HepG2 (cell line): ENCODE data around the gene CDC42BPG. TPM values are rescaled to one million over a fixed set of nuclear protein-coding genes. Genes with fewer than 3 reads are reported as not detected.

Experiments
- HMG20A ChIP-seq: IDR thresholded peaks from 2 replicates; pipeline ENCODE4 v1.6.1; 2016; ENCODE audit warnings: borderline replicate concordance
- HNRNPL ChIP-seq: fragments of 200-400 bp; formaldehyde crosslinking; IDR thresholded peaks from 2 replicates; pipeline ENCODE4 v1.6.1; 2017; ENCODE audit warnings: mild to moderate bottlenecking, low read depth, low read length
- MYC ChIP-seq: sonication (generic); formaldehyde crosslinking; IDR thresholded peaks from 2 replicates; pipeline ENCODE4 v1.9.0; 2021; ENCODE audit warnings: missing genetic modification reagents, borderline replicate concordance
- NFRKB ChIP-seq: fragments of 450-650 bp; IDR thresholded peaks from 2 replicates; pipeline ENCODE4 v1.6.1; 2017
- PITX1 ChIP-seq: sonication (generic); formaldehyde crosslinking; IDR thresholded peaks from 2 replicates; pipeline ENCODE4 v1.5.1; 2020; ENCODE audit warnings: mild to moderate bottlenecking, missing genetic modification reagents
- TOPORS ChIP-seq: sonication (generic); formaldehyde crosslinking; IDR thresholded peaks from 2 replicates; pipeline ENCODE4 v1.8.0; 2023; ENCODE audit warnings: mild to moderate bottlenecking, missing genetic modification reagents
- YEATS2 ChIP-seq: sonication (generic); formaldehyde crosslinking; IDR thresholded peaks from 2 replicates; pipeline ENCODE4 v1.4.0; 2020; ENCODE audit warnings: missing genetic modification reagents, borderline replicate concordance
- ZNF616 ChIP-seq: sonication (generic); formaldehyde crosslinking; IDR thresholded peaks from 2 replicates; pipeline ENCODE4 v1.5.0; 2020; ENCODE audit warnings: low read depth, mild to moderate bottlenecking, missing genetic modification reagents
- polyA plus RNA-seq, 8 experiments: library from polyadenylated mRNA; depleted of rRNA in 3 of 8; stranded (reverse) in 7 of 8; unstranded in 1 of 8; fragments of >200 nt; fragmentation: Illumina TruSeq in 4 of 8; extraction: Trizol in 4 of 8; gene quantifications; 2 replicates each; pipeline versions ENCODE4 v1.2.1 to v1.2.3, GENCODE V29; 2011 to 2016; ENCODE audit warnings: low read depth in 4 of 8, missing spikeins in 1 of 8, mixed read lengths in 1 of 8; ENCODE audit not compliant: insufficient read depth in 1 of 8
- total RNA-seq, 5 experiments: library from RNA; depleted of rRNA; stranded (reverse); fragments of >200 nt; fragmentation: Illumina TruSeq; extraction: Trizol; gene quantifications; 2 replicates each; pipeline ENCODE4 v1.2.3, GENCODE V29; 2016; ENCODE audit warnings: low read depth in 1 of 5
- TF ChIP-seq, protein P1 (sequence below): sonication (generic); formaldehyde crosslinking; IDR thresholded peaks from 2 replicates; pipeline ENCODE4 v1.8.0; 2022; ENCODE audit warnings: mild to moderate bottlenecking, missing genetic modification reagents; ENCODE audit not compliant: insufficient replicate concordance
- TF ChIP-seq, protein P2 (sequence below): IDR thresholded peaks from 2 replicates; pipeline ENCODE4 v1.6.1; 2012; ENCODE audit warnings: low read length, improper control_type of control experiment
- TF ChIP-seq, protein P3 (sequence below): sonication (generic); formaldehyde crosslinking; IDR thresholded peaks from 2 replicates; pipeline ENCODE4 v1.8.1; 2022; ENCODE audit warnings: mild to moderate bottlenecking, missing genetic modification reagents
- TF ChIP-seq, protein P4 (sequence below): IDR thresholded peaks from 2 replicates; pipeline ENCODE4 v1.6.1; 2016; ENCODE audit warnings: low read depth, control low read depth
- TF ChIP-seq, protein P5 (sequence below): sonication (generic); formaldehyde crosslinking; IDR thresholded peaks from 2 replicates; pipeline ENCODE4 v1.5.0; 2020; ENCODE audit warnings: mild to moderate bottlenecking, missing genetic modification reagents, moderate library complexity
- TF ChIP-seq, protein P6 (sequence below): sonication (generic); formaldehyde crosslinking; IDR thresholded peaks from 2 replicates; pipeline ENCODE4 v1.4.0; 2020; ENCODE audit warnings: mild to moderate bottlenecking, low read depth, missing genetic modification reagents

Gene CDC42BPG
- total and polyA plus RNA-seq, 2 of the 13 experiments (the other 11 are each of a cell fraction or from before 2014, with no cell fraction given) = 0.55 to 1.4 TPM

DNA sequence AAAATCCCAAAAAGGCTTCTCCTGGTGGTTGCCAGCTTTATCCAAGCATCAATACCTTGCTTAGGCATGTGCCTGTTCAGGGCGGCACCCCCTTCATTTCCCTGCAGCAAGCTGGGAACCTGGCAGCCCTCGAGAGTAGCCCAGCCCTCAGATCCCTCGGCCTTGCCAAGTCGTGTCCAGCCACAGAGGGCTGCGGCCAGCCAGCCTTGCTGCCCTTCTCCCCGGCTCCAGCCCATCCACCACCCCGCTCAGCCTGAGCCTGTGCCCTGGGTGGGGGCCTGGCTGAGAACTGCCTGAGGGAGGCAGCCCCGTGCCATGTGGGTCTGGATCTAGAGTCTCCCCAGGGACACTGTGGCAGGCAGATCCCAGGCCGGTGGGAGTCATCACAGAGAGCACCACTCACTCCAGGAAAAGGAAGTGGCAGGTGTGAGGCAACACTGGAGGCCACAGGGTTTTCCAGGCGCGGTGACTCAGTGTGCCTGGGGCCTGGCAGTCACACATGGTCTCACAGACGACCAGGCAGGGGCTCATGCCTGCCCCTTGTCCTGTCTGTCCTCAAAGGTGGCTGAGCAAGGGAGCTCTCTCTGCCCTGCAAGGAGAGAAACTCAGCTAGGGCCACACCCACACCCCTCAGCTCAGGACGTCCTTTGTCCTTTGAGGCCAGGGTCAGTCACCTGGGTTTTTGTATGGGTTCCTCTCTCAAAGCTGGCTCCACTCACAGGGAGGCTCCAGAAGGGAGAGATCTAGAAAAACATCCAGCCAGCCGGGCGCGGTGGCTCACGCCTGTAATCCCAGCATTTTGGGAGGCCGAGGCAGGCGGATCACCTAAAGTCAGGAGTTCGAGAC, 12.2 kb upstream of the CDC42BPG start (continued):
- TF ChIP-seq, protein P1, sequence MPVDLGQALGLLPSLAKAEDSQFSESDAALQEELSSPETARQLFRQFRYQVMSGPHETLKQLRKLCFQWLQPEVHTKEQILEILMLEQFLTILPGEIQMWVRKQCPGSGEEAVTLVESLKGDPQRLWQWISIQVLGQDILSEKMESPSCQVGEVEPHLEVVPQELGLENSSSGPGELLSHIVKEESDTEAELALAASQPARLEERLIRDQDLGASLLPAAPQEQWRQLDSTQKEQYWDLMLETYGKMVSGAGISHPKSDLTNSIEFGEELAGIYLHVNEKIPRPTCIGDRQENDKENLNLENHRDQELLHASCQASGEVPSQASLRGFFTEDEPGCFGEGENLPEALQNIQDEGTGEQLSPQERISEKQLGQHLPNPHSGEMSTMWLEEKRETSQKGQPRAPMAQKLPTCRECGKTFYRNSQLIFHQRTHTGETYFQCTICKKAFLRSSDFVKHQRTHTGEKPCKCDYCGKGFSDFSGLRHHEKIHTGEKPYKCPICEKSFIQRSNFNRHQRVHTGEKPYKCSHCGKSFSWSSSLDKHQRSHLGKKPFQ (CRISPR knock-in tag) = peak; percentile 52
- TF ChIP-seq, protein P2, sequence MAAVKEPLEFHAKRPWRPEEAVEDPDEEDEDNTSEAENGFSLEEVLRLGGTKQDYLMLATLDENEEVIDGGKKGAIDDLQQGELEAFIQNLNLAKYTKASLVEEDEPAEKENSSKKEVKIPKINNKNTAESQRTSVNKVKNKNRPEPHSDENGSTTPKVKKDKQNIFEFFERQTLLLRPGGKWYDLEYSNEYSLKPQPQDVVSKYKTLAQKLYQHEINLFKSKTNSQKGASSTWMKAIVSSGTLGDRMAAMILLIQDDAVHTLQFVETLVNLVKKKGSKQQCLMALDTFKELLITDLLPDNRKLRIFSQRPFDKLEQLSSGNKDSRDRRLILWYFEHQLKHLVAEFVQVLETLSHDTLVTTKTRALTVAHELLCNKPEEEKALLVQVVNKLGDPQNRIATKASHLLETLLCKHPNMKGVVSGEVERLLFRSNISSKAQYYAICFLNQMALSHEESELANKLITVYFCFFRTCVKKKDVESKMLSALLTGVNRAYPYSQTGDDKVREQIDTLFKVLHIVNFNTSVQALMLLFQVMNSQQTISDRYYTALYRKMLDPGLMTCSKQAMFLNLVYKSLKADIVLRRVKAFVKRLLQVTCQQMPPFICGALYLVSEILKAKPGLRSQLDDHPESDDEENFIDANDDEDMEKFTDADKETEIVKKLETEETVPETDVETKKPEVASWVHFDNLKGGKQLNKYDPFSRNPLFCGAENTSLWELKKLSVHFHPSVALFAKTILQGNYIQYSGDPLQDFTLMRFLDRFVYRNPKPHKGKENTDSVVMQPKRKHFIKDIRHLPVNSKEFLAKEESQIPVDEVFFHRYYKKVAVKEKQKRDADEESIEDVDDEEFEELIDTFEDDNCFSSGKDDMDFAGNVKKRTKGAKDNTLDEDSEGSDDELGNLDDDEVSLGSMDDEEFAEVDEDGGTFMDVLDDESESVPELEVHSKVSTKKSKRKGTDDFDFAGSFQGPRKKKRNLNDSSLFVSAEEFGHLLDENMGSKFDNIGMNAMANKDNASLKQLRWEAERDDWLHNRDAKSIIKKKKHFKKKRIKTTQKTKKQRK = no peak
- TF ChIP-seq MYC (CRISPR knock-in tag) = peak; percentile 40; the same call in 1 of the 2 replicates
- TF ChIP-seq, protein P3, sequence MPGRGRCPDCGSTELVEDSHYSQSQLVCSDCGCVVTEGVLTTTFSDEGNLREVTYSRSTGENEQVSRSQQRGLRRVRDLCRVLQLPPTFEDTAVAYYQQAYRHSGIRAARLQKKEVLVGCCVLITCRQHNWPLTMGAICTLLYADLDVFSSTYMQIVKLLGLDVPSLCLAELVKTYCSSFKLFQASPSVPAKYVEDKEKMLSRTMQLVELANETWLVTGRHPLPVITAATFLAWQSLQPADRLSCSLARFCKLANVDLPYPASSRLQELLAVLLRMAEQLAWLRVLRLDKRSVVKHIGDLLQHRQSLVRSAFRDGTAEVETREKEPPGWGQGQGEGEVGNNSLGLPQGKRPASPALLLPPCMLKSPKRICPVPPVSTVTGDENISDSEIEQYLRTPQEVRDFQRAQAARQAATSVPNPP (CRISPR knock-in tag) = no peak
- TF ChIP-seq, protein P4, sequence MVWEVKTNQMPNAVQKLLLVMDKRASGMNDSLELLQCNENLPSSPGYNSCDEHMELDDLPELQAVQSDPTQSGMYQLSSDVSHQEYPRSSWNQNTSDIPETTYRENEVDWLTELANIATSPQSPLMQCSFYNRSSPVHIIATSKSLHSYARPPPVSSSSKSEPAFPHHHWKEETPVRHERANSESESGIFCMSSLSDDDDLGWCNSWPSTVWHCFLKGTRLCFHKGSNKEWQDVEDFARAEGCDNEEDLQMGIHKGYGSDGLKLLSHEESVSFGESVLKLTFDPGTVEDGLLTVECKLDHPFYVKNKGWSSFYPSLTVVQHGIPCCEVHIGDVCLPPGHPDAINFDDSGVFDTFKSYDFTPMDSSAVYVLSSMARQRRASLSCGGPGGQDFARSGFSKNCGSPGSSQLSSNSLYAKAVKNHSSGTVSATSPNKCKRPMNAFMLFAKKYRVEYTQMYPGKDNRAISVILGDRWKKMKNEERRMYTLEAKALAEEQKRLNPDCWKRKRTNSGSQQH = no peak
- no peak for TF ChIP-seq PITX1 (CRISPR knock-in tag)
- TF ChIP-seq ZNF616 (CRISPR knock-in tag) = no peak
- peak; percentile 16; the same call in 1 of the 2 replicates for TF ChIP-seq HMG20A (CRISPR knock-in tag)
- TF ChIP-seq, protein P5, sequence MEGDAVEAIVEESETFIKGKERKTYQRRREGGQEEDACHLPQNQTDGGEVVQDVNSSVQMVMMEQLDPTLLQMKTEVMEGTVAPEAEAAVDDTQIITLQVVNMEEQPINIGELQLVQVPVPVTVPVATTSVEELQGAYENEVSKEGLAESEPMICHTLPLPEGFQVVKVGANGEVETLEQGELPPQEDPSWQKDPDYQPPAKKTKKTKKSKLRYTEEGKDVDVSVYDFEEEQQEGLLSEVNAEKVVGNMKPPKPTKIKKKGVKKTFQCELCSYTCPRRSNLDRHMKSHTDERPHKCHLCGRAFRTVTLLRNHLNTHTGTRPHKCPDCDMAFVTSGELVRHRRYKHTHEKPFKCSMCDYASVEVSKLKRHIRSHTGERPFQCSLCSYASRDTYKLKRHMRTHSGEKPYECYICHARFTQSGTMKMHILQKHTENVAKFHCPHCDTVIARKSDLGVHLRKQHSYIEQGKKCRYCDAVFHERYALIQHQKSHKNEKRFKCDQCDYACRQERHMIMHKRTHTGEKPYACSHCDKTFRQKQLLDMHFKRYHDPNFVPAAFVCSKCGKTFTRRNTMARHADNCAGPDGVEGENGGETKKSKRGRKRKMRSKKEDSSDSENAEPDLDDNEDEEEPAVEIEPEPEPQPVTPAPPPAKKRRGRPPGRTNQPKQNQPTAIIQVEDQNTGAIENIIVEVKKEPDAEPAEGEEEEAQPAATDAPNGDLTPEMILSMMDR (CRISPR knock-in tag) = peak; percentile 41
- no peak for TF ChIP-seq NFRKB
- TF ChIP-seq, protein P6, sequence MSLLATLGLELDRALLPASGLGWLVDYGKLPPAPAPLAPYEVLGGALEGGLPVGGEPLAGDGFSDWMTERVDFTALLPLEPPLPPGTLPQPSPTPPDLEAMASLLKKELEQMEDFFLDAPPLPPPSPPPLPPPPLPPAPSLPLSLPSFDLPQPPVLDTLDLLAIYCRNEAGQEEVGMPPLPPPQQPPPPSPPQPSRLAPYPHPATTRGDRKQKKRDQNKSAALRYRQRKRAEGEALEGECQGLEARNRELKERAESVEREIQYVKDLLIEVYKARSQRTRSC (CRISPR knock-in tag) = no peak
- 0 out of 2 replicates have a peak, but pooled peaks have one; percentile 47 for TF ChIP-seq HNRNPL
- peak; percentile 56; the same call in 1 of the 2 replicates for TF ChIP-seq YEATS2 (CRISPR knock-in tag)
- no peak for TF ChIP-seq TOPORS (CRISPR knock-in tag)
